ENCODE data around the gene SNRPB. TPM values are rescaled to one million over a fixed set of nuclear protein-coding genes. Genes with fewer than 3 reads are reported as not detected.

The SNRPB gene
- polyA plus RNA-seq, 4 donors, result 147 to 316 (median 179) TPM

Other genes starting within 250 kb of the SNRPB start
- gene TGM3, start 174.8 kb downstream of the SNRPB start, polyA plus RNA-seq, result 1 to 10 TPM in 2 of 4 donors, under 1 TPM in 2; 0.35 to 1.6 (median 0.87) TPM
- not detected for gene TGM6, start 89.9 kb downstream of the SNRPB start, polyA plus RNA-seq
- gene ZNF343, start 38.1 kb upstream of the SNRPB start, polyA plus RNA-seq, result 10 to 100 TPM in 1 of 4 donors, 1 to 10 TPM in 3; 3.2 to 10.5 (median 4.9) TPM
- under 1 TPM in 2 of 4 donors, not detected in 2; 0.10 to 0.37 TPM for gene TMC2, start 65.8 kb upstream of the SNRPB start, polyA plus RNA-seq
- gene NOP56, start 181.8 kb upstream of the SNRPB start, polyA plus RNA-seq, result 100 to 1,000 TPM in 2 of 4 donors, 10 to 100 TPM in 2; 47.2 to 162 (median 98.7) TPM
- gene IDH3B, start 193.4 kb upstream of the SNRPB start, polyA plus RNA-seq, result 100 to 1,000 TPM; 116 to 142 (median 129) TPM
- gene EBF4, start 222.0 kb upstream of the SNRPB start, polyA plus RNA-seq, result 1 to 10 TPM in 3 of 4 donors, under 1 TPM in 1; 0.67 to 7.4 (median 3.2) TPM